Stomach (tissue), 4 donors: ENCODE measurements around the gene SPAG7.

ENCODE experiments used
- CTCF ChIP-seq, 7 experiments: fragments of 450-650 bp in 4 of 7; fragments of 200-600 bp in 3 of 7; sonication (generic) in 3 of 7; IDR thresholded peaks; one replicate each; pipeline ENCODE4 v1.5.1; 2016 to 2019; ENCODE audit warnings: antibody characterized with exemption in 7 of 7, control low read depth in 2 of 7, mild to moderate bottlenecking in 1 of 7
- POLR2AphosphoS5 ChIP-seq, 3 donors: sonication (generic); formaldehyde crosslinking; IDR thresholded peaks; one replicate each; pipeline ENCODE4 v1.6.1; 2016; ENCODE audit warnings: antibody characterized with exemption in 3 of 3

- TF ChIP-seq CTCF (IDR thresholded peaks at IDR 0.05) (no peak), POLR2AphosphoS5 (IDR thresholded peaks at IDR 0.05) (no peak)
Measured at GRCh38 chr17:4946312-4946976, 21.2 kb downstream of the SPAG7 start.
